ENCODE data around the gene TRMU.

TRMU gene

DNA sequence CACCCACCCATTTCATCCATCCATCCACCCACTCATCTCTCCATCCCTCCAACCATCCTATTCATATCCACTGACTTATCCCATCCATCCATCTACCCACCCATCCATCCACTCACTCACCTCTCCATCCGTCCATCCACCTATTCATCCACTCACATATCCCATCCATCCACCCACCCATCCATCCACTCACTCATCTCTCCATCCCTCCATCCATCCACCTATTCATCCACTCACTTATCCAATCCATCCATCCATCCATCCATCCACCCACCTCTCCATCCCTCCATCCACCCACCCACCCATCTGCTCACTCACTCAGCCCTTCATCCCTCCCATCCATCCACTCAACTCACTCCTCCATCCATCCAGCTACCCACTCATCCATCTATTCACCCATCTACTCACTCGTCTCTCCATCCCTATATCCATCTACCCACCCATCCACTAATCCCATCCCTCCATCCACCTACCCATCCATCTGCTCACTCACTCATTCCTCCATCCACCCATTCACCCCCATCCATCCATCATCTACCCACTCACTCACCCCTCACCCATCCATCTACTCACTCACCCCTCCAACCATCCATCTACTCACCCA lies 36.2 kb downstream of the TRMU start:
- no peak for DNase-seq

DNA sequence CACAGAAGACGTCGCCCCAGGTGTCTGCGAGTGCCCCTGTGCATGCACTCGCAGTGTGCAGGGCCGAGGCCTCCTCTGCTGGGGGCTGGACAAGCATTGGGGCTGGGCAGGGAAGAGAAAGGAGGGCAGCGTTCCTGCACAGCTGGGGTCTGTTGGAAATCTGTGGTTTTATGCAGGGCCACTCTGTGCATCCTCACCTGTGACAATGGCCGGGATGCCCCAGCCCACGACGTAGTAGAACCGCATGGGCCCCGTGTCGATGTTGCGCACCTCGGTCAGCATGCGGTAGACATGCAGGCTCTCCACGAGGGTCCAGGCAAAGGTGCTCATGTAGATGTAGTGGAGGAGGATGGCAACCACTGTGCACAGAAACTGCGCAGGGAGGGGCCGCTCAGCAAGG lies 37.2 kb downstream of the TRMU start:
- DNase-seq: no peak

DNA sequence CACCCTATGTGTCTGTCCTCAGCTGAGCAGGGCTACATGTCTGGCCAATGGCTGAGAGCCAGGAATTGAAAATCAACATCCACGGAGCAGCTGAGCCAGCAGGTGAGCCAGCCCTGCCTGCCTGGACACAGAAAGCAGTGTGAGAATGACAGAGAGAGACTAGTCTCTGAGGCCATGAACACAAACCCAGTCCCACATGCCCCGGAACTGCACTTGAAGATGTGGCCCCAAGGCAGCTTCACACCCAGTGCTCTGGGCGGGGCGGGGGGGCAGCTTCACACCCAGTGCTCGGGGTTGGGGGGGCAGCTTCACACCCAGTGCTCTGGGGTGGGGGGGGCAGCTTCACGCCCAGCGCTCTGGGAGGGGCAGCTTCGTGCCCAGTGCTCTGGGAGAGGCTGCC lies 37.6 kb downstream of the TRMU start:
- no peak for DNase-seq

GRCh38 chr22:46373921-46374662 lies 38.6 kb downstream of the TRMU start:
- peak; percentile 22 for DNase-seq

DNA sequence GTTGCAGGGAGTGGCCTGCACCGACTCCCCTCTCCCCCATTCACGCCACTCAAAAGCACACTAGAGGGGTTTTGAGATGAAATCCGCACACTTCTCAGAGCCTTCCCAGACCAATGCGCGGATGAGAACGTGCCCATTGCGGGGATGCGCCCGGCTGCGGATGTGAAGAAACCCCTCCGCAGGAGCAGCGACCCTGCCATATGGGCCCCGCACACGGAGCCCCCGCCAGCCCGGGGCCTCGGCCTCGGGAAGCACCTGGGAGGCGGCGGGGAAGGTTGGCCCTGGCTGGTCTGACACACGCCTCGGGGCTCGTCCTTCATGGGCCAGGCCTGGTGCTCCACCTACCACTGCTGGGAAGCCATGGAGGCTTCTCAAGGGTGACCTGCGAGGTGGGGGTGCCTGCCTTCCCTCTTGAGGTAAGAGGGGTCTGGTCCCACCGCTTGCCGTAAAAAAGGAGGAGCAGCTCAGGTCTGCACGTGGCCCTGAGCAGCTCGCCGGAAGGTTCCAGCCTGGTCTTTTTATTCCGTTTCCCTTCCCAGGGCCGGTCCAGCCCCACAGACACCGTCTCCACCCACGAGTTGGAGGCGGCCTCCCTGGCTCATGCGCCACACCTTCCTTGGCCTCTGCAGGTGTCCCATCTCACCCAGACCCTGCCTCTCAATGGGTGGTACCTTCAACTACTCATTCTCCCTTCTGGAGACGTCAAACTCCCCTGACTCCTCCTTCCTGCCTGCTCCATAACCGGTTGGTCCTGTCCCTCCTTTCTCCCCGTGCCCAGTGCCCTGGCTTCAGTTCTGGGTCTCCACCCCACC lies 39.4 kb downstream of the TRMU start:
- no peak for DNase-seq

DNA sequence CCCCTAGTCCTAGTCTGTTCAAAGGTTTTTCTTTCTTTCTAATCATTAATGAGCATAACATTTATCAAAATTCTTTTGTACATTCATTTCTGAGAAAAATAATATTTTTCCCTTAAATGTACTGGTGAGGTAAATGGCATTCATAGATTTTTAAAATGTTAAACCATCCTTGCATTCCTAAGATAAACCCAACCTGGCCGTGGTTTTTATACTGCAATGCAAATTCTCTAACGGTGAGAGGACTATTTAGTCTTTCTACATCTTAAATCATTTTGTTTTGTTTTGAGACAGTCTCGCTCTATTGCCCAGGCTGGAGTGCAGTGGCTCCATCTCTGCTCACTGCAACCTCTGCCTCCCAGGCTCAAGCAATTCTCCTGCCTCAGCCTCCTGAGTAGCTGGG lies 40.6 kb downstream of the TRMU start:
- DNase-seq: no peak

DNA sequence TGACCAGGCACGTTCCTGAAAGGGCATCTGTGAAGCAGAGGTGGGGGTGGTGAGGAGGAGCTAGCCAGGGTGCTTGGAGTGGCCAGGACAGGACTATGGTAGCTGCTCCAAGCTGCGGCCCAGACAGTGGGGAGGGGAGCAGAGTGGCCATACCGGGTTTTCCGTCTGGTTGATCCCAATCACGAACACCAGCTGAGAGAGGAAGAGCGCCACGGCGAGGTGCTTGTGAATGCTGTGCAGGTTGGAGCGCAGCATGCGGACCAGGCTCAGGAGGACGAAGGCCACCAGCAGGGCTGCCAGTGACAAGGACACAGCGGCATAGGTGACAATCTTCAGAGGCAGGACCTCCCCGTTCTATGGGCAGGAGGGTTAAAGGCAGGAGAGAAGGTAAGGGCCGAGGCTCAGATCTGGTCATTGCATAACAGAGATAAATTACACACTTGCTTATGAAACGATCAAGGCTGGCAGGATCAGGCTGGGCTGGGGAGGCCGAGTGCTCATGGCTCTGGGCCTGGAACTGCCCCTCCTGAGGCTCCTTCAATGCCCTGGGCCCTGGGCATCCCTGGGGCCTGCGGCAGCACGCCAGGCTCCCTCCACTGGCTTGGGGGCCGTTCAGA lies 41.5 kb downstream of the TRMU start:
- no peak for DNase-seq

DNA sequence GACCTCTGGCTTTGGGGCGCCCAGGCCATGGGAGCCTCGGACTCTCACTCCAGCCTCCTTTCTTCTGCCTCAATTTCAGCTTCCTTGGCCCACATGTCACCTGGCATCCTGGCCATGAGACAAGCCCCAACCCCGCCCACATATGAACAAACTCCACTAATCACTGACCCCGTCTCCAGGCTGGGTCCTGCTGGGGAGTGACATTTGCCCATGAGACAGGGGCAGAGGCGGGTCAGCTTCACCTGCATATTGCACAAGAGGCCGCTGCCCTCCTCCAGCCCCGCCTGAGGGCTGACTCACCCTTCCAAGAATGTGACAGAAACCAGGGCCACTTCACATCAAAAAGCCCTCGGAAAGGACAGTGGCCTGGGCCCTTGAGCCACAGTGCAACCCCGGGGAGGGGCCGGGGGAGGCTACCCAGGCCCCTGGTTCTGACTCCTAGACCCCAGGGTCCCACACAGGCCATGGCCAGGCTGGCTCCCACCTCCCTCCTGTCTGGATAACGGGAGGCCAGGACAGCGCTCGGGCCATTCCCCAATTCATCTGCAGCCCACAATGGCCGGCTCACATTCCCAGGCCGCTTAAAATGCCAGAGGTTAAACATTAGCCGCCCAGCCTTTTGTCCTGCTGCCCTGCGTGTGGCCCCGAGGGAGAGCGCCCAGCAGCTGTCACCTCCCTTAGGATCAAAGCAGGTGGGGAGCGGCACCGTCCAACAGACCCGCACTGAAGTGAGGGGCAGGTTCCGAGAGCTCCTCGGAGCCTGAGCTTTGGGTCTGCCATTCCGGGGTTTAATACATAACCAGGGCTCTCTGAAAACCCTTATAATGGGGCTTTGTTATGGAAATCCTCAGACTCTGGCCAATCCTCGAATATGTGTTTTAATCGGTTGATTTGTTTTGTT lies 42.3 kb downstream of the TRMU start:
- DNase-seq: no peak

DNA sequence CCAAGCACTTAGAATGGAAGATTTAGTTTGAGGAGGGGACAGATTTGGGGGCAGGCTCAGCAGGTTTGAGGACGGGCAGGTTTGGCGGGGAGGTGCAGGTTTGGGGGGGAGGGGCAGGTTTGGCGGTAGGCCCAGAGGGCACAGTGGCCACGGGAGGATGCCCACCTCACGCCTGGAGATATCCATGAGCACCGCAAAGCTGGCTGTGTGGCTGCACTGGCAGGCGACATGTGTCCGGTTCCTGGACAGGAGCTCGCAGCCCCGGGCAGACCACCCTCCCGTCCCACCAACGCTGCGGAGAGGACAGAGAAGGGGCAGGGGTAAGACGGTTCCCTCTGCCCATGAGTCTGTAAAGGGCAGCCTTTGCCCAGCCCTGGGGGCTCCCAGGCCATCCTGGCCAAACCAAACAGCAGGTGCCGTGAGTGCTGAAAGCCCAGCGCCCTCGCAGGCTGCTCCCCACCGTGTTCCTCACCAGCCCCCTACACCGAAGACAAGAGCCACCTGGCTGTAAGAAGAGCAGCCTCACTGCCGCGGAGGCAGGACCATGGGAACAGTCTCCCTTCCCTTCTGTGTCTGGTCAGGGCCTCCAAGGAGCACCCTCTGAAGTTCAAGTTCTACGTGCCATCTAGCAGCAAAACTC lies 43.0 kb downstream of the TRMU start:
- DNase-seq: no peak

GRCh38 chr22:46379066-46379930 lies 43.8 kb downstream of the TRMU start:
- DNase-seq: no peak

DNA sequence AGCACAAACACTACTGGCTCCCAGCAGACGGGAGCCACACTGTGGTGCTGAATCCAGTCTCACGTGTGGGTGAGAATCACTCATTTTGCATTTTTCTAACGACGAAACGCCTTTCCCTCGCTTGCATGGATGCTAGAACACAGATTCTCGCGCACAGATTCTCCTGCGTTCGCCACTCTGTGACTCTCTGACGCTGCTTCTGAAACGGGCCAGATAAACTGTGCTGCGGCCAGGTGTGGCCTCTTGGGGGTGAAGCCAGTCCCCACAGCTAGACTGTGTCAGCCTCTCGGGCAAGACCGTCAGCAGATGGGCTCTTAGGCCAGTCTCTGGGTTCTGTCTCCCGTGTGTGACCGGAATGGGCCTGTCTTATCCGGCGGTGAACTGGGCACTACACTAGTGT lies 44.6 kb downstream of the TRMU start:
- no peak for DNase-seq

DNA sequence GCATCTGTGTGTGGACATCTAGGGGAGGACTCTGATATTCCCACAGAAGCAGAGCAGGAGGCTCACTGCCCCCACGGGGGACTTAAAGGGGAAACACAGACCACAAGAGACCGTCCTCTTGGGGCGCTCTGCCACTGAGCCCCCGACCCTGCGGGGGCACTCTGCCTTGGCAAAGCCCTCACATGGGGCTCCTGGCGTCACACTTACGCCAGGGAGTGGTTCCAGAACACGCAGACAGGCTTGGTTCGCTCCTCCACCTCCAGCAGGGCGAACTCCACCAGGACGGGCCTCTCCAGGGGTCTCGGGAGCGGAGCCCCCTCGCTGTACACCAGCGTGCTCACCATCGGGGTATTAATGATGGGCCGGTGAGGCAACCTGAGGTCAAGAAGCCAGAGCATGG lies 45.1 kb downstream of the TRMU start:
- no peak for DNase-seq

DNA sequence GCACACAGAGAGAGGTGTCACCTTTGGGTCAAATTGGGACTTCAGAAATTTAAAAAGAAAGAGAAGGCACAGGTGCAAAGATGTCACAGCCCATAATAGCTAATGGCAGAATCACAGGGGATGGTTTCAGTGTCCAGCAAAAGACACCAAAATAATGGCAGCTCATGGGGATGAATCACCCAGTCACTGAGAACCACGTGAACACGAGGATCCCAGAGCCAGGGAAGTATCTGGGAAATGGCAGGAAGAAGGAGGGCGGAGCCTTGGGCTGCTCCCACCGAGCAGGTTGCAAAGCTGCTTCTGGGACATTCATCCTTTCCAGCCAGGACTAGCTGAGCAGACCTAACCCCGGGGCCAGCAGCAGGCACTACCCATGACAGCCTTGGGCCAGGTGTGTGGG lies 45.6 kb downstream of the TRMU start:
- DNase-seq: no peak

DNA sequence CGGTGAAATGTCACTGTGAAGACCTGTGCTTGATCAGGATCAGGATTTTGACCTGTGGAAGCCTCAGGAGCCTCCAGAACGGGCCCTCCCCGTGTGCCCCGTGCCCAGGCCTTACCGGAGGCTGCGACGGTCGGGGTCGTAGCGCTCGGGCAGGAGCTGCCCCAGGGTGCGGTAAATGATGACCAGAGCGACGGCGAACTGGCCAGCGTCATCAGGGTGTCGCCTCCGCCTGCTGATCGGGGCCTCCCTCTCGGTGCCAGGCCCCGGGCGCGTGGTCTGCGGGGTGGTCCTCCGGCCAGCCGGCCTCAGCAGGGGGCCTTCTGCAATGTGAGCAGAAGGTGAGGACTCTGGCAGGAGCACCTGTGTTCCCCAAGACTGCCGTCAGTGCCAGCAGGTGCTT lies 46.2 kb downstream of the TRMU start:
- DNase-seq: no peak

GRCh38 chr22:46382524-46382923 lies 47.0 kb downstream of the TRMU start:
- no peak for DNase-seq

- no peak for DNase-seq
Measured at GRCh38 chr22:46386312-46386711, 50.8 kb downstream of the TRMU start.

- DNase-seq: no peak
Measured at GRCh38 chr22:46387748-46388147, 52.2 kb downstream of the TRMU start.

GRCh38 chr22:46388647-46389046 lies 53.1 kb downstream of the TRMU start:
- no peak for DNase-seq

GRCh38 chr22:46389081-46389480 lies 53.6 kb downstream of the TRMU start:
- no peak for DNase-seq

DNA sequence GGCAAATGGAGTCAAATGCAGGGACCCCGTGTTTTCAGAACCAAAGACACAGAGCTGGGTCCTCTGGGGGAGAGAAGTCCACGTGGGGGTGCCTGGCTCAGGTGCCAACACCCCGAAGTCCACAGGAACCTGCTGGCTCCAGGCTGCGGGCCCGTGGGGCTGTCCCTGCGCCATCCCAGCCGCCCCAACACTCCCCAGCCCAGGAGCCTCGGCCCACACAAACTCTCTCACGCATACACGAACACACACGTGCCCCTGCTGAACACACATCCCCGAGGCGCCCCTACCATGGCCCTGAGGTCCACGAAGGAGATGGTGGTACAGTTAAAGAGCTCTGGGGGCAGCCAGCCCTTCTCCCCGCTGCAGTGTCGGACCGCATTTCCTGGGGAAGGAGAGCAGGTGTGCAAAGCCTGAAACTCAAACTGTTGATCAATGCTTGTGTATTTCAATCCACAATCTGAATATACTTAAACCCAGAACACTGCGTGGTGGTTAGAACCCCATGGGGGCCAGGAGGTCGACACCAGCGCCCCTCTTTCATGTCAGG lies 54.7 kb downstream of the TRMU start:
- DNase-seq: no peak

Measured in NCI-H2171 treated with DMSO at 0.1 percent for 48 hours (cell line).